ENCODE data around the gene CNTN2. TPM values are rescaled to one million over a fixed set of nuclear protein-coding genes. Genes with fewer than 3 reads are reported as not detected.

Gene CNTN2
- total and polyA plus RNA-seq, 4 donors = 0.01 to 0.48 (median 0.07) TPM

DNA sequence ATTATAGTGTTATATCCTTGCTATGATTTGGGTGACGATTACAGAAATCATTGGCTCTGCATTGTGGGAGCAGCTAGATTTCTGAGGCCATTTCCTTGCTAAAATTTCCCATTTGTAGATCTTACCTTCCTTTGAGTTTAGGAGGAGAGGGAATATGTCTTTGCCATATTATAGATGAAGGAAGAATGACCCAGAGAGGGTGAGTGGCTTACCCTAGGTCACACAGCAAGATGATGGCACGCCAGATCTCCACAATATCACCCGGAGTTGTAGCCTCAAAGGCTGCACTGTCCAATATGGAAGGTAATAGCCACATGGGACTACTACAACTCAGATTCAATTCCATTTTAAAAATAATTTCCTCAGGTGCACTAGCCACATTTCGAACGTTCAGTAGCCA is 10.3 kb downstream of the CNTN2 start:
- ATAC-seq (ENCODE audit: insufficient read depth, low FRiP score) (no peak), DNase-seq (no peak)
- Histone ChIP-seq H3K4me1 (ENCODE audit: control insufficient read depth in 5 of 5, insufficient read depth in 5 of 5, low read length in 5 of 5) (no peaks in the 10 kb centered on the region), H3K9ac (ENCODE audit: insufficient read depth in 1 of 2, low read length in 2 of 2) (no peak overlapping the region), H3K27ac (ENCODE audit: low read depth in 1 of 2, low read length in 1 of 2) (no peak overlapping the region), H3K27me3 (ENCODE audit: control insufficient read depth in 3 of 3, insufficient read depth in 3 of 3, low read length in 2 of 3) (peaks cover 0 to 7% (median 4%) of the 10 kb centered on the region in 3 donors), H3K36me3 (ENCODE audit: control insufficient read depth in 4 of 4, insufficient read depth in 4 of 4, low read length in 4 of 4) (no peaks in the 10 kb centered on the region), H3K4me3 (no peak overlapping the region), H3K9me3 (ENCODE audit: control insufficient read depth in 4 of 4, insufficient read depth in 3 of 4, low read length in 3 of 4) (no peaks in the 10 kb centered on the region)
- 89 to 97% methylated on average over 5 of the region's 5 CpGs for WGBS, 2 donors
- TF ChIP-seq, protein P1, sequence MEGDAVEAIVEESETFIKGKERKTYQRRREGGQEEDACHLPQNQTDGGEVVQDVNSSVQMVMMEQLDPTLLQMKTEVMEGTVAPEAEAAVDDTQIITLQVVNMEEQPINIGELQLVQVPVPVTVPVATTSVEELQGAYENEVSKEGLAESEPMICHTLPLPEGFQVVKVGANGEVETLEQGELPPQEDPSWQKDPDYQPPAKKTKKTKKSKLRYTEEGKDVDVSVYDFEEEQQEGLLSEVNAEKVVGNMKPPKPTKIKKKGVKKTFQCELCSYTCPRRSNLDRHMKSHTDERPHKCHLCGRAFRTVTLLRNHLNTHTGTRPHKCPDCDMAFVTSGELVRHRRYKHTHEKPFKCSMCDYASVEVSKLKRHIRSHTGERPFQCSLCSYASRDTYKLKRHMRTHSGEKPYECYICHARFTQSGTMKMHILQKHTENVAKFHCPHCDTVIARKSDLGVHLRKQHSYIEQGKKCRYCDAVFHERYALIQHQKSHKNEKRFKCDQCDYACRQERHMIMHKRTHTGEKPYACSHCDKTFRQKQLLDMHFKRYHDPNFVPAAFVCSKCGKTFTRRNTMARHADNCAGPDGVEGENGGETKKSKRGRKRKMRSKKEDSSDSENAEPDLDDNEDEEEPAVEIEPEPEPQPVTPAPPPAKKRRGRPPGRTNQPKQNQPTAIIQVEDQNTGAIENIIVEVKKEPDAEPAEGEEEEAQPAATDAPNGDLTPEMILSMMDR (IDR thresholded peaks at IDR 0.05; ENCODE audit: control extremely low read depth, extremely low read depth) = no peak

DNA sequence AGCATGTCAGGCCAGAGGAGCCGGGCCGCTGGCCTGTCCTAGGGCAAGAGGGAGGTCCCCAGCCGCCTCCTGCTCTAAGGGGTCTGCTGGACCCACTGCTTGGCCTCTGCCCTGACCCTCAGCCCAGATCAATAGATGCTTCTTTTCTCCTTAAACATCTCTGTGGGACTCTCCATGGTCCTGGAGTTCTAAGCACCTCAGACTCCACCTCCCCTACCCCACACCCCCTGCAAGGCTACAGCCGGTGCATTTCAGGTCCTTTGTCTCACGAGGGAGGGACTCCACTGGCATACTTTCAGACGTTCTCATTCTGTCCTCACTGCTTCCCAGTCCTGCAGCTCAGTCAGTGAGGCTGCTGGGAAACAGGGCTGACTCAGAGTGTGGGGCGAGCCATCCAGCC is 11.0 kb downstream of the CNTN2 start:
- TF ChIP-seq, protein P1 (IDR thresholded peaks at IDR 0.05; ENCODE audit: control extremely low read depth, extremely low read depth) = no peak
- Histone ChIP-seq H3K4me1 (ENCODE audit: control insufficient read depth in 5 of 5, insufficient read depth in 5 of 5, low read length in 5 of 5) (no peaks in the 10 kb centered on the region), H3K9me3 (ENCODE audit: control insufficient read depth in 4 of 4, insufficient read depth in 3 of 4, low read length in 3 of 4) (no peaks in the 10 kb centered on the region), H3K9ac (ENCODE audit: insufficient read depth in 1 of 2, low read length in 2 of 2) (no peak overlapping the region), H3K27me3 (ENCODE audit: control insufficient read depth in 3 of 3, insufficient read depth in 3 of 3, low read length in 2 of 3) (peaks cover 0 to 4% (median 3%) of the 10 kb centered on the region in 3 donors), H3K36me3 (ENCODE audit: control insufficient read depth in 4 of 4, insufficient read depth in 4 of 4, low read length in 4 of 4) (no peaks in the 10 kb centered on the region), H3K4me3 (no peak overlapping the region), H3K27ac (ENCODE audit: low read depth in 1 of 2, low read length in 1 of 2) (no peak overlapping the region)
- no peak for ATAC-seq (ENCODE audit: insufficient read depth, low FRiP score)
- no peak for DNase-seq
- WGBS, 2 donors = 56 to 70% methylated on average over 7 of the region's 7 CpGs

DNA sequence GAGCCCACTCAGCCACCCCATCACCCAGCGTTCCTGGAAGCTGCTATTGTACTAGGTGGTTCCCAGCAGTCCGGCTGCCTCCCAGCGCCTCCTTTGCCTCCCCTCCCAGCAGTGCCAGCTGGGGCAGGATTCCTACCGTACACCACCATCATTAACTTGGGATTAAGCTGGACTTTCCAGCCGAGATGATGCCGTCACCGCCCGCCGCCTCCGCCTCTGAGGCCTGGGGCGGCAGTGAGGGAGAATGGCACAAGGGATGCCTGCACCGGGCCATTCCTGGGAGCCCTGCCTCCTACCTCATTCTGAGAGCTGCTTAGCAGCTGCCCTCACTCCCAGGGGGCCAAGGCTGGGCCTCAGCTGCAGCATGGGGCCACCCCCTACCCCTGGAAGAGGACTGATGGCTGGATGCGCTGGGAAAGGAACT is 13.2 kb downstream of the CNTN2 start:
- DNase-seq (no peak), ATAC-seq (ENCODE audit: insufficient read depth, low FRiP score) (no peak)
- no peak overlapping the region for H3K27ac ChIP-seq (ENCODE audit: low read depth in 1 of 2, low read length in 1 of 2)
- TF ChIP-seq, protein P1 (IDR thresholded peaks at IDR 0.05; ENCODE audit: control extremely low read depth, extremely low read depth) = no peak
- no peaks in the 10 kb centered on the region for H3K9me3 ChIP-seq (ENCODE audit: control insufficient read depth in 4 of 4, insufficient read depth in 3 of 4, low read length in 3 of 4)
- no peak overlapping the region for H3K4me3 ChIP-seq
- no peaks in the 10 kb centered on the region for H3K36me3 ChIP-seq (ENCODE audit: control insufficient read depth in 4 of 4, insufficient read depth in 4 of 4, low read length in 4 of 4)
- H3K27me3 ChIP-seq (ENCODE audit: control insufficient read depth in 3 of 3, insufficient read depth in 3 of 3, low read length in 2 of 3) = peaks cover 0 to 4% (median 0%) of the 10 kb centered on the region in 3 donors
- 89 to 90% methylated on average over 13 of the region's 13 CpGs for WGBS, 2 donors
- peaks cover 0 to under 1% (median 0%) of the 10 kb centered on the region in 5 donors for H3K4me1 ChIP-seq (ENCODE audit: control insufficient read depth in 5 of 5, insufficient read depth in 5 of 5, low read length in 5 of 5)
- H3K9ac ChIP-seq (ENCODE audit: insufficient read depth in 1 of 2, low read length in 2 of 2) = no peak overlapping the region

DNA sequence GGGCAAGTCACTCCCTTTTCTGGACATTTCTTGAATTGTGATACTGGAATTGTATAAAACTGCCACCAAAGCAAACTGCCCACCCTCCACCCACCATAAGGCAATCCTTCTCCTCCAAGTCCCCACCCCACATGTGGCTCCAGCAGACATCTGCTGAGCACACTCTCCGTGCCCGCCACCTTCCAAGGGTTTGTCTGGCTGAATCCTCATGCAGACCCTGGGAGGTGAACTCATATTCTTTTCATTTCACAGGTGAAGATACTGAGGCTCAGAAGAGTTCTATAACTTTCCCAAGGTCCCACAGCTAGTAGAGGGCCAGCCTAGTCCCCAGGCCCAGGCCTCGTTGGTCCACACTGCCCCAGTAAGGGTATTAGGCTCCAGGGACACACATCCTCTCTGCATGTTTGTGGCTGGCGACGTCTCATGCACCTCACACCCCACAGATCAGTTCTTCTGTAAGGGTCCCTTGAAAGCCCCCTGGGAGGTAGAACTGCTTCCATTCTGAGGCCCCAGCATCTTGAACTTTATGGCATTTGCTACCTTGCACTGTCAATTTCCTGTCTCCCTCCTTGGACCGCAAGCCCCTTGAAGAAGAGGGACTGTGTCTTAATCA is 14.1 kb downstream of the CNTN2 start:
- Histone ChIP-seq H3K36me3 (ENCODE audit: control insufficient read depth in 4 of 4, insufficient read depth in 4 of 4, low read length in 4 of 4) (no peaks in the 10 kb centered on the region), H3K4me3 (no peak overlapping the region), H3K27ac (ENCODE audit: low read depth in 1 of 2, low read length in 1 of 2) (no peak overlapping the region), H3K9me3 (ENCODE audit: control insufficient read depth in 4 of 4, insufficient read depth in 3 of 4, low read length in 3 of 4) (no peaks in the 10 kb centered on the region), H3K9ac (ENCODE audit: insufficient read depth in 1 of 2, low read length in 2 of 2) (no peak overlapping the region), H3K4me1 (ENCODE audit: control insufficient read depth in 5 of 5, insufficient read depth in 5 of 5, low read length in 5 of 5) (peaks cover 0 to 4% (median 0%) of the 10 kb centered on the region in 5 donors), H3K27me3 (ENCODE audit: control insufficient read depth in 3 of 3, insufficient read depth in 3 of 3, low read length in 2 of 3) (peaks cover 0 to 4% (median 0%) of the 10 kb centered on the region in 3 donors)
- no peak for DNase-seq
- WGBS, 2 donors = 95% methylated on average over 6 of the region's 6 CpGs
- TF ChIP-seq, protein P1 (IDR thresholded peaks at IDR 0.05; ENCODE audit: control extremely low read depth, extremely low read depth) = no peak
- no peak for ATAC-seq (ENCODE audit: insufficient read depth, low FRiP score)

All from lung (tissue), 12 donors.